Eye (tissue), 1 donor: ENCODE measurements around the gene ING2.
"Not testable (repeated sequence)": the region's sequence is repeated elsewhere in the genome, so short reads cannot be mapped to it uniquely, and the experiment has no call there.

Source experiments
- DNase-seq: peaks from one replicate; pipeline ENCODE4 v3.0.0-alpha.2; 2015

The ING2 gene

GRCh38 chr4:183504930-183505610 lies at the start of gene ING2:
Gene ING2, plus strand, starts transcription at chr4:183505058. Its CDS starts 138 bp downstream, at chr4:183505196.
- DNase-seq = peak; percentile 85

- no peak for DNase-seq
These were observed 49.2 kb upstream of the ING2 start for GRCh38 chr4:183455431-183456195.

- no peak for DNase-seq
These were observed 46.9 kb upstream of the ING2 start for GRCh38 chr4:183458005-183458404.

- not testable (repeated sequence) for DNase-seq
These were observed 40.8 kb upstream of the ING2 start for GRCh38 chr4:183463903-183464619.

- not testable (repeated sequence) for DNase-seq
These were observed 39.0 kb upstream of the ING2 start for GRCh38 chr4:183465879-183466278.

GRCh38 chr4:183467246-183467645 lies 37.6 kb upstream of the ING2 start:
- no peak for DNase-seq

GRCh38 chr4:183468210-183469095 lies 36.4 kb upstream of the ING2 start:
- DNase-seq = no peak

- no peak for DNase-seq
These were observed 35.6 kb upstream of the ING2 start for GRCh38 chr4:183469285-183469684.

GRCh38 chr4:183469936-183470335 lies 34.9 kb upstream of the ING2 start:
- no peak for DNase-seq

- no peak for DNase-seq
These were observed 34.0 kb upstream of the ING2 start for GRCh38 chr4:183470821-183471220.

GRCh38 chr4:183471946-183472708 lies 32.7 kb upstream of the ING2 start:
- DNase-seq = peak; percentile 94

- DNase-seq = no peak
These were observed 26.7 kb upstream of the ING2 start for GRCh38 chr4:183478123-183478522.

- no peak for DNase-seq
These were observed 25.9 kb upstream of the ING2 start for GRCh38 chr4:183478926-183479325.

- not testable (repeated sequence) for DNase-seq
These were observed 22.3 kb upstream of the ING2 start for GRCh38 chr4:183482515-183483095.

GRCh38 chr4:183483997-183484396 lies 20.9 kb upstream of the ING2 start:
- DNase-seq = no peak

- DNase-seq = no peak
These were observed 19.3 kb upstream of the ING2 start for GRCh38 chr4:183485411-183486160.

- DNase-seq = no peak
These were observed 12.1 kb upstream of the ING2 start for GRCh38 chr4:183492791-183493222.

- no peak for DNase-seq
These were observed 11.6 kb upstream of the ING2 start for GRCh38 chr4:183493246-183493645.

- no peak for DNase-seq
These were observed 9.7 kb upstream of the ING2 start for GRCh38 chr4:183495184-183495583.

- no peak for DNase-seq
These were observed 5.5 kb upstream of the ING2 start for GRCh38 chr4:183499389-183499788.

GRCh38 chr4:183499801-183500200 lies 5.1 kb upstream of the ING2 start:
- no peak for DNase-seq
